C4-2B (cell line): ENCODE results near the gene FAM181A.

Experiments used
- ZFX ChIP-seq: fragments of 450-650 bp; IDR thresholded peaks from 2 replicates; pipeline ENCODE4 v1.6.1; 2017
- TF ChIP-seq, protein P1 (sequence below): fragments of 450-650 bp; conservative IDR thresholded peaks from 2 replicates; pipeline ENCODE4 v1.5.1; 2017; ENCODE audit warnings: mild to moderate bottlenecking

DNA sequence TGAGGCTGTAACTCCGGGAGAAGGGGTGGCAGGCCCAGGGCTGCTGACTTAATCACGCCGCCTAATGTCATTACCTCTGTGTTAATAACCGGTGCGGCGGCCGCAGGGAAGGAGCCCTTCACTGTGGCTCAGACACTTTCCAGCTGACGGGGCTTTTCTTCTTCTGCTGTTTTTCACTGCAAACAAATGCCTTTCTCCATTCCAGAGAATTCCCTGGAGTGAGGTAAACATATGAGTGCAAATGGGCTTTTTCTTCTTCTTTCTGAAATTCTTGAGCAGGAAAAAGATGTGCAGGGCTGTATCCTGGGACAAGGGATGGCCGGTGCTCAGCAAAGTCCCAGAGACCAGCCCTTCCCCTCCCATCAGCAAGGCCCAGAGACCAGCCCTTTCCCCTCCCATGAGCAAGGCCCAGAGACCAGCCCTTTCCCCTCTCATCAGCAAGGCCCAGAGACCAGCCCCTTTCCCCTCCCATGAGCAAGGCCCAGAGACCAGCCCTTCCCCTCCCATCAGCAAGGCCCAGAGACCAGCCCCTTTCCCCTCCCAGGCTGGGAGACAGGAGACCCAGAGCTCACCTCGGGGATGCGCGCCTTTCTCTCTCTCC, 33.4 kb upstream of the FAM181A start:
- TF ChIP-seq, protein P1, sequence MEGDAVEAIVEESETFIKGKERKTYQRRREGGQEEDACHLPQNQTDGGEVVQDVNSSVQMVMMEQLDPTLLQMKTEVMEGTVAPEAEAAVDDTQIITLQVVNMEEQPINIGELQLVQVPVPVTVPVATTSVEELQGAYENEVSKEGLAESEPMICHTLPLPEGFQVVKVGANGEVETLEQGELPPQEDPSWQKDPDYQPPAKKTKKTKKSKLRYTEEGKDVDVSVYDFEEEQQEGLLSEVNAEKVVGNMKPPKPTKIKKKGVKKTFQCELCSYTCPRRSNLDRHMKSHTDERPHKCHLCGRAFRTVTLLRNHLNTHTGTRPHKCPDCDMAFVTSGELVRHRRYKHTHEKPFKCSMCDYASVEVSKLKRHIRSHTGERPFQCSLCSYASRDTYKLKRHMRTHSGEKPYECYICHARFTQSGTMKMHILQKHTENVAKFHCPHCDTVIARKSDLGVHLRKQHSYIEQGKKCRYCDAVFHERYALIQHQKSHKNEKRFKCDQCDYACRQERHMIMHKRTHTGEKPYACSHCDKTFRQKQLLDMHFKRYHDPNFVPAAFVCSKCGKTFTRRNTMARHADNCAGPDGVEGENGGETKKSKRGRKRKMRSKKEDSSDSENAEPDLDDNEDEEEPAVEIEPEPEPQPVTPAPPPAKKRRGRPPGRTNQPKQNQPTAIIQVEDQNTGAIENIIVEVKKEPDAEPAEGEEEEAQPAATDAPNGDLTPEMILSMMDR = no peak
- TF ChIP-seq ZFX = no peak
